Lung (tissue), 16 donors: ENCODE results near the gene KRT37. TPM values are rescaled to one million over a fixed set of nuclear protein-coding genes. Genes with fewer than 3 reads are reported as not detected.

Experiments
- ATAC-seq: fragments of 200-7000 bp; cut with Tn5 transposase; one replicate; pipeline ENCODE4 v1.9.1; 2020; ENCODE audit warnings: moderate number of reproducible peaks; ENCODE audit not compliant: insufficient read depth, low FRiP score
- DNase-seq, 3 donors: peaks; one replicate each; pipeline ENCODE4 v3.0.0-alpha.2; 2013 to 2017
- H3K27ac ChIP-seq, 2 donors: one replicate each; pipeline ENCODE4 v1.5.1; 2013; ENCODE audit warnings: mild to moderate bottlenecking in 2 of 2, moderate library complexity in 2 of 2, control low read depth in 1 of 2, inconsistent platforms in 1 of 2, low read depth in 1 of 2, low read length in 1 of 2
- H3K27me3 ChIP-seq, 3 donors: one replicate each; pipeline ENCODE4 v1.5.1; 2013; ENCODE audit warnings: low read length in 2 of 3; ENCODE audit not compliant: control insufficient read depth in 3 of 3, insufficient read depth in 3 of 3
- H3K36me3 ChIP-seq, 4 donors: one replicate each; pipeline ENCODE4 v1.5.1; 2013; ENCODE audit warnings: low read length in 4 of 4, mild to moderate bottlenecking in 1 of 4, moderate library complexity in 1 of 4; ENCODE audit not compliant: control insufficient read depth in 4 of 4, insufficient read depth in 4 of 4
- H3K4me1 ChIP-seq, 5 donors: one replicate each; pipeline ENCODE4 v1.5.1; 2013; ENCODE audit warnings: low read length in 5 of 5, mild to moderate bottlenecking in 2 of 5, moderate library complexity in 1 of 5; ENCODE audit not compliant: control insufficient read depth in 5 of 5, insufficient read depth in 5 of 5
- H3K4me3 ChIP-seq: one replicate; pipeline ENCODE4 v1.5.1; 2013; ENCODE audit warnings: mild to moderate bottlenecking, control low read depth, moderate library complexity
- H3K9ac ChIP-seq, 2 donors: one replicate each; pipeline ENCODE4 v1.5.1; 2013; ENCODE audit warnings: low read length in 2 of 2, control low read depth in 1 of 2; ENCODE audit not compliant: insufficient read depth in 1 of 2
- H3K9me3 ChIP-seq, 4 donors: one replicate each; pipeline ENCODE4 v1.5.1; 2013; ENCODE audit warnings: low read length in 3 of 4, mild to moderate bottlenecking in 1 of 4, moderate library complexity in 1 of 4; ENCODE audit not compliant: control insufficient read depth in 4 of 4, insufficient read depth in 3 of 4
- WGBS, 2 donors: extraction: QIAGEN DNeasy Blood & Tissue Kit; methylation state at CpG; one replicate each; pipeline ENCODE4 v1.1.7; 2013; 5-methylcytosine and 5-hydroxymethylcytosine counted together
- long read RNA-seq, 5 donors: transcript quantifications; one replicate each; lab custom pipeline, GENCODE V29; 2026
- polyA plus RNA-seq, 2 donors: library from polyadenylated mRNA; stranded (reverse); fragments of 200-250 nt; gene quantifications; one replicate each; pipeline ENCODE4 v1.2.1, GENCODE V29; 2013
- total RNA-seq, 2 donors: library from RNA; depleted of rRNA in 1 of 2; stranded (reverse); fragments of >200 nt in 1 of 2; gene quantifications; one replicate each; pipeline ENCODE4 v1.2.1, GENCODE V29; 2014 to 2021
- TF ChIP-seq, protein P1 (sequence below): IDR thresholded peaks from 2 replicates; pipeline ENCODE4 v1.5.1; 2012; ENCODE audit warnings: mild to moderate bottlenecking; ENCODE audit errors: control extremely low read depth, extremely low read depth
- donor health status: control.
- donor health status: control.
- donor health status: Bipolar disorder and iron deficiency.
- donor health status: healthy.
- donor health status: DM: yes; HTN: yes; CAD: no.

KRT37 gene
- total RNA-seq (not detected), polyA plus RNA-seq (not detected)
- long read RNA-seq, donor 1, result 0 reads
- long read RNA-seq, donor 2, result 0 reads
- long read RNA-seq, donor 3, result 0 reads
- long read RNA-seq, donor 4, result 0 reads
- long read RNA-seq, donor 5, result 0 reads

DNA sequence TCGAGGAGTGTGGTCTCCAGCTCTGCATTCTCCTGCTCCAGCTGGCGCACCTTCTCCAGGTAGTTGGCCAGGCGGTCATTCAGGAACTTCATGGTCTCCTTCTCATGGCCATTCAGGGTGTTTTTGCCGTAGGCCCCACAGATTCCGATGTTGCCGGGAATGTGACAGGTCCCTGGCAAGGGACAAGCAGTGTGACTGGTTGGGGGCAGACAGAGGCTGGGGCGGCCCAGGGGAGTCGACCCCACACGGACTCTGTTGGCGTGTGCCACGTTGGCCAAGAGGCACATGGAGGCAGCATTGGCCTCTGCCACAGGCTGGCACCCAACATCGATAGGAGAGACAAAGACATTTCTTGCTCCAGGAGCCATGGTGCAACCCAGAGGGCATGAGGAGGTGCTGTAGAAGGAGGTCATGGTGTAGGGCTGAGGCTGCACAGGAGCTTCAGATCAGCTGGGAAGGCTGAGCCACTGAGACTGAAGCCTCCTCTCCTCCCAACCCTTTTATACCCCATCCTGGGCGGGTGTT is at the start of gene KRT37:
TSS of gene KRT37 (minus strand) at position 475 of the 525 bp plus-strand sequence. CDS start at position 413, 62 bp downstream.
- 93 to 94% methylated on average over 12 to 13 of the region's 13 CpGs for WGBS, 2 donors

DNA sequence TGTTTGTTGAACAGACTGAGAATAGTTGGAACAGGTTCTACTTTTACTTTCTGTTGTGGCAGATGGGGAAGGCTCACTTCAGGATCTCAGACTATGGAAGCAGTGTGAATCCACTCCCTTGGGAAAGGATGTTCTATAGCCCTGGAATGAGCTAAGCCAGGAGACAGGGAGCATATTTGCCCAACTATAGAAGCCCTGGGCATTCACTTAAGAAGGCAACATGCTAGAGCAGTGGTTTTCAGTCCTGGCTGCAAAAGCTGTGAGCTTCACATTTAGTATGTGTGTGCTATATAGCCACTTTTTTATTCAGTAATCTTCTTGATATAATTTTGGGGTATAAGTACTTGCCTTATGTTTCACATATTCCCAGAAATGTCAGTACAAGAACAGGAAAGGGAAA is 44.0 kb upstream of the KRT37 start:
- TF ChIP-seq, protein P1, sequence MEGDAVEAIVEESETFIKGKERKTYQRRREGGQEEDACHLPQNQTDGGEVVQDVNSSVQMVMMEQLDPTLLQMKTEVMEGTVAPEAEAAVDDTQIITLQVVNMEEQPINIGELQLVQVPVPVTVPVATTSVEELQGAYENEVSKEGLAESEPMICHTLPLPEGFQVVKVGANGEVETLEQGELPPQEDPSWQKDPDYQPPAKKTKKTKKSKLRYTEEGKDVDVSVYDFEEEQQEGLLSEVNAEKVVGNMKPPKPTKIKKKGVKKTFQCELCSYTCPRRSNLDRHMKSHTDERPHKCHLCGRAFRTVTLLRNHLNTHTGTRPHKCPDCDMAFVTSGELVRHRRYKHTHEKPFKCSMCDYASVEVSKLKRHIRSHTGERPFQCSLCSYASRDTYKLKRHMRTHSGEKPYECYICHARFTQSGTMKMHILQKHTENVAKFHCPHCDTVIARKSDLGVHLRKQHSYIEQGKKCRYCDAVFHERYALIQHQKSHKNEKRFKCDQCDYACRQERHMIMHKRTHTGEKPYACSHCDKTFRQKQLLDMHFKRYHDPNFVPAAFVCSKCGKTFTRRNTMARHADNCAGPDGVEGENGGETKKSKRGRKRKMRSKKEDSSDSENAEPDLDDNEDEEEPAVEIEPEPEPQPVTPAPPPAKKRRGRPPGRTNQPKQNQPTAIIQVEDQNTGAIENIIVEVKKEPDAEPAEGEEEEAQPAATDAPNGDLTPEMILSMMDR, result no peak
- Histone ChIP-seq H3K4me3 (no peak overlapping the region), H3K27ac (no peak overlapping the region), H3K27me3 (no peaks in the 10 kb centered on the region), H3K9me3 (peaks cover 0 to 9% (median 4%) of the 10 kb centered on the region in 4 donors), H3K4me1 (peaks cover 0 to 4% (median 0%) of the 10 kb centered on the region in 5 donors), H3K9ac (no peak overlapping the region), H3K36me3 (no peaks in the 10 kb centered on the region)
- DNase-seq (no peak), ATAC-seq (no peak)

More for the DNA sequence above, at the start of gene KRT37:
- DNase-seq (no peak), ATAC-seq (no peak)
- H3K4me1 ChIP-seq, result no peaks in the 10 kb centered on the region
- no peak within 1 kb of the TSS for H3K27ac ChIP-seq
- no peaks in the 10 kb centered on the region for H3K9me3 ChIP-seq
- TF ChIP-seq, protein P1, result no peak
- no peak within 1 kb of the TSS for H3K9ac ChIP-seq
- H3K27me3 ChIP-seq, result no peaks in the 10 kb centered on the region
- no peaks in the 10 kb centered on the region for H3K36me3 ChIP-seq
- H3K4me3 ChIP-seq, result no peak within 1 kb of the TSS

DNA sequence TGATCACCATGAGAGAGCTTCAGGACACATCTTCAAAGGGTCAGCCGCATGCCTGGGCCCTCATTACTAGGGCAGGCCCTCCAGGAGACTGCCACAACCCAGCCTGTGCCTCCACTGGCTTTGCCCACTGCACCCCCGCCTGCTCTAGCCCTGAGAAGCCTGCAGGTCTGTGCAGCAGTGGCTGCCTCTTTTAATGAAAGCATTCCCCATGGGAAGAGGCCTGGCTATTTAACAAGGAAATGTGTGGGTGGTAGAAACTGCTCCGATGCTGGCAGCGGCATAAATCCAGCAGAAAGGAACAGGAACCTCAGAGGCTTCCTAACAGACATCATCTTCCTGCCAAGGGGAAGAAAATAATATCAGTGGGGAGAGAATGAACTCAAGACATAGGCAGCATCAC is 43.2 kb upstream of the KRT37 start:
- H3K9ac ChIP-seq, result no peak overlapping the region
- TF ChIP-seq, protein P1, result no peak
- peaks cover 0 to 9% (median 4%) of the 10 kb centered on the region in 4 donors for H3K9me3 ChIP-seq
- H3K27me3 ChIP-seq, result no peaks in the 10 kb centered on the region
- no peak overlapping the region for H3K27ac ChIP-seq
- no peak overlapping the region for H3K4me3 ChIP-seq
- 61 to 70% methylated on average over 4 of the region's 4 CpGs for WGBS, 2 donors
- DNase-seq (no peak), ATAC-seq (no peak)
- H3K4me1 ChIP-seq, result peaks cover 0 to 4% (median 0%) of the 10 kb centered on the region in 5 donors
- no peaks in the 10 kb centered on the region for H3K36me3 ChIP-seq

DNA sequence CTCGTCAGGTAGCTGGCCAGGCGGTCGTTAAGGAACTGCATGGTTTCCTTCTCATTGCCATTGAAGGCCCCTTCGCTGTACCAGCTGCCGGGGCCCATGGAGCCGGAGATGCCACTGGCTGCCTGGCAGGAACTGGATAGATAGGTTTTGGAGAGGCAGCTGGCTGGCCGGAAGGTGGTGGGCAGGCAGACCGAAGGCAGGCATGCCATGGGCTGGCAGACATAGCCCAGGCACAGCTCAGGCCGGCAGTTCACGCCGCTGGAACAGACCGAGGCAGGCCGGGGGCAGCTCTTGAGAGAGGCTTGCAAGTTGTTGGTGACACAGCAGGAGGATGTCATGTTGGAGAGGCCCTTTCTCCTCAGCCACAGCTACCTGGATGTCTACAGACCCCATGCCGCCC is 42.6 kb upstream of the KRT37 start, which contains the start of gene KRT32:
TSS of gene KRT32 (minus strand) at position 399 of the 400 bp plus-strand sequence. CDS start at position 338, 61 bp downstream.
- WGBS, 2 donors, result 93 to 94% methylated on average over 14 of the region's 14 CpGs
- Histone ChIP-seq H3K27ac (no peak within 1 kb of the TSS), H3K9ac (no peak within 1 kb of the TSS), H3K36me3 (no peaks in the 10 kb centered on the region), H3K9me3 (peaks cover 0 to 9% (median 4%) of the 10 kb centered on the region in 4 donors), H3K27me3 (no peaks in the 10 kb centered on the region), H3K4me1 (peaks cover 0 to 4% (median 0%) of the 10 kb centered on the region in 5 donors), H3K4me3 (no peak within 1 kb of the TSS)
- DNase-seq, result no peak
- ATAC-seq, result no peak
- TF ChIP-seq, protein P1, result no peak
